ENCODE measurements around the gene DDB1. TPM values are rescaled to one million over a fixed set of nuclear protein-coding genes. Genes with fewer than 3 reads are reported as not detected.

DDB1 gene
- total and polyA plus RNA-seq, 7 experiments from 2014 or later = 113 to 213 (median 157) TPM

DNA sequence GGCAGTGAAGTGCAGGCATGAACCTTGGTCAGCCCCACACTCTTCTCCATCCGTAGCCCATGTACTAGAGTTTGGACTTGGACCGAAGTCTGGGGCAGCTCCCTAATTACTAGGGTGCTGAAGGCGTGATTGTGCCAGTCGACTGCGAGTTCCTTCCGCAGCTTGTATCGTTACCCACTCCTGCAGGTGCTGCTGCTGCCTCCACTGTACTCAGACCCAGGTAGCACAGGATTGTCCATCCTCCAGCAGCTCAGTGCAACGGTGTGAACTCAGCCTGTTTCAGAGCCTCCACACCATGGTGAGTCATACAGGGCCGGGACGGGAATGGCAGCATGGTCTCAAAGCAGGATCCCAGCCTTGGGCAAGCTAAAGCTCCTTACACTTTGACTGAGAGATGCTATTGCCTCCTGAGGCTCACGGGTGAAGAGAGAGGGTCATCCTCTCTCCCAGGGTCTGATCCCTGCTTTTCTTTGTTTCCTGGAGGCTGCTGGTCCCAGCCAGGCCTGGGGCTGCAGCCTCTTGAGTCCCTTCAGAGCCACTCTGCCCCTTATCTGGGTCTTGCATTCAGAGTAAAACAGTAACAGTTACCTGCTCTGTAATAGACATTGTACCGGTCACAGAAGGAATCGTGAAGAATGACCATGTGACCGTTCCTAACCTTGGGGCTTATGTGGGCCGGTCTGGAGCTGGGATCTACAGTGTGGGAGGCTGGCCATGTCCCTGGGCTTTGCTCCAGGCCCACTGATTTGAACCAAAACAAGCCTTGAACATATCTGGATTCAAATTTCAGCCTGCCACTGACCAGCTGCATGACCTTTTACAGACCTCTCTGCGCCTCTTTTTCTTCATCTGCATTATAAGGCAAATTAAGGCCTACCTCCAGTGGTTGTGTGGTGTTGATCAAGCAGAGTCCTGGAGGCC is 1.8 kb upstream of the DDB1 start:
- H3K27me3 ChIP-seq (ENCODE audit: control insufficient read depth in 2 of 2, insufficient read depth in 2 of 2, low read length in 2 of 2) = no peaks in the 10 kb centered on the region
- intact Hi-C loops (cut with micrococcal nuclease) = loop anchor here in 1 of 2 donors (5.0 kb wide), 2 partner anchors 37 to 427 kb away; partner anchors contain the start of genes PRPF19 and VWCE
- peaks cover 0 to 3% (median 0%) of the 10 kb centered on the region in 11 donors for H3K9me3 Mint-ChIP-seq
- H3K4me3 Mint-ChIP-seq = peak overlapping the region; percentile 83 to 100 (median 95)
- DNase-seq (no peak), ATAC-seq (no peak)
- no peaks in the 10 kb centered on the region for H3K9me3 ChIP-seq (ENCODE audit: control insufficient read depth in 2 of 3, low read length in 3 of 3)
- POLR2A ChIA-PET = interaction anchor here (0.5 to 5.7 kb wide), 10 partner anchors 27 to 316 kb away, joined by 3 to 82 read pairs (median 4); partner anchors contain the start of genes CPSF7, CYB561A3, SDHAF2 and TMEM138
- peaks cover 0 to 15% (median 3%) of the 10 kb centered on the region in 3 experiments for H3K36me3 ChIP-seq (ENCODE audit: control insufficient read depth in 2 of 3, insufficient read depth in 3 of 3, low read length in 3 of 3)
- no peaks in the 10 kb centered on the region for H3K27me3 Mint-ChIP-seq
- H3K4me1 ChIP-seq (ENCODE audit: control insufficient read depth in 2 of 2, insufficient read depth in 2 of 2, low read length in 2 of 2) = peaks cover 27 to 30% of the 10 kb centered on the region in 2 donors
- peak overlapping the region; percentile 99 for H3K27ac ChIP-seq (ENCODE audit: low read depth, low read length)
- CTCF ChIA-PET = interaction anchor here (1.7 to 7.2 kb wide), 6 partner anchors 28 to 101 kb away, joined by 5 to 184 read pairs (median 30); partner anchors contain the start of genes CYB561A3, TMEM138 and TMEM216
- peaks cover 30 to 54% (median 52%) of the 10 kb centered on the region in 7 donors for H3K4me1 Mint-ChIP-seq
- peaks cover 0 to 15% (median 8%) of the 10 kb centered on the region in 5 donors for H3K36me3 Mint-ChIP-seq
- H3K27ac Mint-ChIP-seq = peak overlapping the region; percentile 91 to 100 (median 98)
- no peak overlapping the region for H3K4me3 ChIP-seq (ENCODE audit: low read length)

DNA sequence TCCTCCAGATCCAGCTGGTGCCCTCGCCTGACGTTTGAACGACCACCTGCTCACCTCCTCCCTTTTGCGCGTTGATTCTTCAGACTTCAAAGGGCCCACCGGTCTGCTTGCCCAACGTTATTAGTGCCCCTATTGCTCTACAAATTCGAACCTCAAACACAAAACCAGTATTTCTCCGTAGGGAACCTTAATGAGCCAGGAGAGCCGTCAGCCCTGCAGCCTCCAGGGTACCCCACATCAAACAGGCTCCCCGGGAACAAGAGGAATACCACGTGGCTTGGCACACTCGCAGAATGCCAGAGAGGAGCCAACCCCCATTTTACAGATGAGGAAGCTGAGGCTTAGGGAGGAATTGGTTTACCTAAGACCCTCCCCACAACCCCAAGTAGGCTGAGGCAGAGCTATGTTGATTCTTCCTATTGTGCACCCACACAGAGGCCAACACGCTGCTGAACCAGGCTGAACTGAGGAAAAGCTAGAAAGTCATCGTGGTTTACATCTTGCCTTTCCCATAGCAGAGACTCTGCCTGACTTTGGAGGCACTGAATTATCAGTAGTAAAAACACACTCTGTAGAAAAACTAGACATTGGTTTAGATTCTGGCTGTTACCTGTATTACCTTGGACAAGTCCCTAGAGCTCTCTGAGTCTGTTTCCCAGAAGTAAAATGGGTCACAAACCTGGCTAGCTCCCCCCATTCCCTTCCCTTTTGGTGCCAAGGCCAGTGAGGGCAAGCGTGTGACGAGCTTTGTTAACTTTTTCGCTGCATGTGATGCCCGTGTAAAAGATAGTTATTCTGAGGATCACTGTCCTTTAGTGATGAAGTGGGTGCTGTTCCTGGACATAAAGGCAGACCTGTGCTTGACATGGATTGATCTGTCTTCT is 887 bp upstream of the DDB1 start:
- peak overlapping the region; percentile 83 to 100 (median 95) for H3K4me3 Mint-ChIP-seq
- H3K36me3 ChIP-seq (ENCODE audit: control insufficient read depth in 2 of 3, insufficient read depth in 3 of 3, low read length in 3 of 3) = peaks cover 8 to 23% (median 10%) of the 10 kb centered on the region in 3 experiments
- H3K27ac ChIP-seq (ENCODE audit: low read depth, low read length) = peak overlapping the region; percentile 99
- H3K27me3 Mint-ChIP-seq = no peaks in the 10 kb centered on the region
- ATAC-seq (no peak), DNase-seq (peak in 2 of 9 donors; percentile 4 to 8)
- H3K36me3 Mint-ChIP-seq = peaks cover 0 to 21% (median 10%) of the 10 kb centered on the region in 5 donors
- ChIA-PET CTCF (interaction anchor here (1.7 to 7.2 kb wide), 5 partner anchors 28 to 102 kb away, joined by 5 to 184 read pairs (median 44); partner anchors contain the start of genes CYB561A3, TMEM138 and TMEM216), POLR2A (interaction anchor here (0.5 to 5.7 kb wide), 10 partner anchors 24 to 315 kb away, joined by 3 to 82 read pairs (median 4); partner anchors contain the start of genes CPSF7, CYB561A3, SDHAF2 and TMEM138)
- peak overlapping the region; percentile 91 to 100 (median 98) for H3K27ac Mint-ChIP-seq
- H3K4me1 ChIP-seq (ENCODE audit: control insufficient read depth in 2 of 2, insufficient read depth in 2 of 2, low read length in 2 of 2) = peaks cover 27 to 30% of the 10 kb centered on the region in 2 donors
- H3K9me3 Mint-ChIP-seq = peaks cover 0 to 3% (median 0%) of the 10 kb centered on the region in 11 donors
- no peaks in the 10 kb centered on the region for H3K27me3 ChIP-seq (ENCODE audit: control insufficient read depth in 2 of 2, insufficient read depth in 2 of 2, low read length in 2 of 2)
- H3K4me3 ChIP-seq (ENCODE audit: low read length) = peak overlapping the region; percentile 84
- intact Hi-C loops (cut with micrococcal nuclease) = loop anchor here (1.0 to 5.0 kb wide), 9 partner anchors 29 to 493 kb away; partner anchors contain the start of genes PRPF19 (in 2 of the 2), SDHAF2 (in 2 of the 2), TMEM138 (in 2 of the 2) and VPS37C (in 2 of the 2)
- H3K4me1 Mint-ChIP-seq = peaks cover 33 to 62% (median 59%) of the 10 kb centered on the region in 7 donors
- no peaks in the 10 kb centered on the region for H3K9me3 ChIP-seq (ENCODE audit: control insufficient read depth in 2 of 3, low read length in 3 of 3)

DNA sequence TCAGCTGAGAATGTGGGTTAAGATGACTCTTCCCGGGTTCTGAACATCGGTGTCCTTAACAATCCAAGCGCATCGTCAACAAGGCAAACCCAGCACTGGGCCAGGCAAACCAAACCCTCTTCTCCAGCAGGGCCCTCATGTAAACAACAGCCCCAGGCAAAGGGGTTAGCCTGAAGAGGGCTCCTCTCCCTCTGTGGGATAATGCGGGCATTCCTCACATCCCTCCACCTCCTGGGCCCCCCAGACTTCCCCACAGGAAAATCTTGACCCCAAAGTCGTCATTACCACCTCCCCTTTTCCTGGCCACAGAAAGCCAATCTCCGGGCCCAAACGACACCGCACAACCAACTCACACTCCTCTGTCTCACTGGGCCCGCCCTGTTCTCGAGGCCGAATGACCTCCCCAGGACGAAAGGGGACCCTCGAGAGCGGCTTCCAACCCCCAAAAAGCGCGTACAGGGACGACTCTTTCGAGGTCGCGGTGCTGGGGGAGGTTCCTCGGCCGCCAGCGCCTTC is 566 bp downstream of the DDB1 start:
- peaks cover 27 to 30% of the 10 kb centered on the region in 2 donors for H3K4me1 ChIP-seq (ENCODE audit: control insufficient read depth in 2 of 2, insufficient read depth in 2 of 2, low read length in 2 of 2)
- H3K27me3 ChIP-seq (ENCODE audit: control insufficient read depth in 2 of 2, insufficient read depth in 2 of 2, low read length in 2 of 2) = no peaks in the 10 kb centered on the region
- peak overlapping the region; percentile 99 for H3K27ac ChIP-seq (ENCODE audit: low read depth, low read length)
- H3K36me3 ChIP-seq (ENCODE audit: control insufficient read depth in 2 of 3, insufficient read depth in 3 of 3, low read length in 3 of 3) = peaks cover 10 to 26% (median 12%) of the 10 kb centered on the region in 3 experiments
- Mint-ChIP-seq H3K27me3 (no peaks in the 10 kb centered on the region), H3K36me3 (peaks cover 0 to 28% (median 13%) of the 10 kb centered on the region in 5 donors), H3K27ac (peak overlapping the region; percentile 91 to 99 (median 98)), H3K9me3 (peaks cover 0 to 3% (median 0%) of the 10 kb centered on the region in 11 donors), H3K4me3 (peak overlapping the region; percentile 83 to 100 (median 95)), H3K4me1 (peaks cover 36 to 73% (median 71%) of the 10 kb centered on the region in 7 donors)
- H3K9me3 ChIP-seq (ENCODE audit: control insufficient read depth in 2 of 3, low read length in 3 of 3) = no peaks in the 10 kb centered on the region
- H3K4me3 ChIP-seq (ENCODE audit: low read length) = peak overlapping the region; percentile 84
- ChIA-PET POLR2A (interaction anchor here (0.6 to 1.8 kb wide), 3 partner anchors 30 to 61 kb away, joined by 3 to 10 read pairs (median 3); partner anchors contain the start of genes CYB561A3 and TMEM138), CTCF (interaction anchor here (0.6 to 1.2 kb wide), 2 partner anchors 53 to 486 kb away, joined by 5 read pairs; no protein-coding TSS in a partner anchor)
- intact Hi-C loops (cut with micrococcal nuclease) = loop anchor here (2.0 to 5.0 kb wide), 5 partner anchors 35 to 492 kb away; partner anchors contain the start of genes PRPF19 (in 2 of the 2), VPS37C (in 1 of the 2) and VWCE (in 1 of the 2)
- DNase-seq (peak in 1 of 9 donors; percentile 6), ATAC-seq (no peak)

DNA sequence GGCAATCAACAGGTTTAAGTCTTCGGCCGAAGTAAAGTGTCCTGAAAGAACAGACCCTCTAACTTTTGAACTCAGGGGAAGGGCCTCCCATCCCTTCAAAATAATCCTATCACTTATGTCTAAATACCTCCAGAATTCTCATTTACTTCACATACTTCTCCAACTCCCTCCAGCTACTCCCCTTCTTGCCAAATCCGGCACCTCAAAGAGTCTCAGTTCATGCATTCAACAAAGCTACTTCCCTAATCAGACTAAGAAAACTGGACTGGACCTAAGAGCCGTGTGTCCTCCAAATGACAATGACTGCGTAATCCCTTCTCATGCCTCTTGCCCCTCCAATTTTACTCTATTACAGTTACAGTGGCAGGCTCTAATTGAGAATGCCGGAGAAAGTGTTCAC is 1.3 kb downstream of the DDB1 start:
- peak overlapping the region; percentile 99 for H3K27ac ChIP-seq (ENCODE audit: low read depth, low read length)
- peak overlapping the region; percentile 84 for H3K4me3 ChIP-seq (ENCODE audit: low read length)
- ATAC-seq (no peak), DNase-seq (no peak)
- peaks cover 27 to 30% of the 10 kb centered on the region in 2 donors for H3K4me1 ChIP-seq (ENCODE audit: control insufficient read depth in 2 of 2, insufficient read depth in 2 of 2, low read length in 2 of 2)
- H3K9me3 Mint-ChIP-seq = peaks cover 0 to 3% (median 0%) of the 10 kb centered on the region in 11 donors
- peak overlapping the region; percentile 91 to 99 (median 98) for H3K27ac Mint-ChIP-seq
- CTCF ChIA-PET = interaction anchor here (0.6 to 1.2 kb wide), 2 partner anchors 54 to 485 kb away, joined by 5 read pairs; no protein-coding TSS in a partner anchor
- peak overlapping the region; percentile 83 to 100 (median 95) for H3K4me3 Mint-ChIP-seq
- peaks cover 36 to 74% (median 66%) of the 10 kb centered on the region in 7 donors for H3K4me1 Mint-ChIP-seq
- peaks cover 0 to 28% (median 13%) of the 10 kb centered on the region in 5 donors for H3K36me3 Mint-ChIP-seq
- intact Hi-C loops (cut with micrococcal nuclease) = loop anchor here (2.0 to 5.0 kb wide), 5 partner anchors 34 to 491 kb away; partner anchors contain the start of genes PRPF19 (in 2 of the 2), VPS37C (in 1 of the 2) and VWCE (in 1 of the 2)
- peaks cover 10 to 32% (median 15%) of the 10 kb centered on the region in 3 experiments for H3K36me3 ChIP-seq (ENCODE audit: control insufficient read depth in 2 of 3, insufficient read depth in 3 of 3, low read length in 3 of 3)
- no peaks in the 10 kb centered on the region for H3K27me3 Mint-ChIP-seq
- no peaks in the 10 kb centered on the region for H3K27me3 ChIP-seq (ENCODE audit: control insufficient read depth in 2 of 2, insufficient read depth in 2 of 2, low read length in 2 of 2)
- POLR2A ChIA-PET = interaction anchor here (0.6 to 1.8 kb wide), 5 partner anchors 10 to 61 kb away, joined by 3 to 10 read pairs (median 3); partner anchors contain the start of genes CYB561A3 and TMEM138
- no peaks in the 10 kb centered on the region for H3K9me3 ChIP-seq (ENCODE audit: control insufficient read depth in 2 of 3, low read length in 3 of 3)

DNA sequence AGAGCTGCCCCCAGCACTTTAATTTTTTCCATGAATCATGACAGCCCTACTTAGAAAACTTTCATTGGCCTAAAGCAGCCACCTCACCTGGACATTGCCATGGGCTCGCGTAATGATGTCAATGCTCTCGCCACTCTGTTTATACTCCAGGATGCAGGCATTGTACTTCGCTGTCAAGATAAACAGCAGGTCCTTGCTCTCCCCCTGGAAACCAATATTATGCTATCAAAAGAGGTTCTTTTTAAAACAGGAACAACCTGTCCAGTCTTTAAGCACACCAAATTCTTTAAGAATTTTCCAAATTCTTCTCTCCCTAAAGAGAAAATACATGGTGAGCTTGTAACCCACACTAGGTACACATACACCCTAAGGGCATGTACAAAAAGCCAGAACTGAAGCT is 3.0 kb downstream of the DDB1 start:
- H3K36me3 ChIP-seq (ENCODE audit: control insufficient read depth in 2 of 3, insufficient read depth in 3 of 3, low read length in 3 of 3) = peaks cover 14 to 49% (median 30%) of the 10 kb centered on the region in 3 experiments
- Mint-ChIP-seq H3K9me3 (peaks cover 0 to 5% (median 0%) of the 10 kb centered on the region in 11 donors), H3K4me1 (peaks cover 35 to 70% (median 58%) of the 10 kb centered on the region in 7 donors), H3K27me3 (no peaks in the 10 kb centered on the region), H3K36me3 (peaks cover 12 to 45% (median 19%) of the 10 kb centered on the region in 5 donors), H3K27ac (peak overlapping the region in 1 of 9 donors; percentile 84), H3K4me3 (peak overlapping the region in 1 of 10 donors; percentile 22)
- ChIA-PET CTCF (interaction anchor here (0.7 kb wide), 1 partner anchor 117 kb away, joined by 3 read pairs; no protein-coding TSS in a partner anchor), POLR2A (interaction anchor here (0.6 to 3.4 kb wide), 4 partner anchors 14 to 1622 kb away, joined by 3 to 11 read pairs (median 3); partner anchors contain the start of genes CYB561A3, TMEM138 and TMEM216)
- DNase-seq (no peak), ATAC-seq (no peak)
- no peak overlapping the region for H3K4me3 ChIP-seq (ENCODE audit: low read length)
- H3K27me3 ChIP-seq (ENCODE audit: control insufficient read depth in 2 of 2, insufficient read depth in 2 of 2, low read length in 2 of 2) = no peaks in the 10 kb centered on the region
- no peak overlapping the region for H3K27ac ChIP-seq (ENCODE audit: low read depth, low read length)
- H3K9me3 ChIP-seq (ENCODE audit: control insufficient read depth in 2 of 3, low read length in 3 of 3) = no peaks in the 10 kb centered on the region
- intact Hi-C loops (cut with micrococcal nuclease) = loop anchor here in 1 of 2 donors (5.0 kb wide), 2 partner anchors 33 to 423 kb away; partner anchors contain the start of genes PRPF19 and VWCE
- peaks cover 20 to 23% of the 10 kb centered on the region in 2 donors for H3K4me1 ChIP-seq (ENCODE audit: control insufficient read depth in 2 of 2, insufficient read depth in 2 of 2, low read length in 2 of 2)

Data from naive thymus-derived CD4-positive, alpha-beta T cell (primary cell).